K562 (cell line): ENCODE data around the gene LRP1B. TPM values are rescaled to one million over a fixed set of nuclear protein-coding genes. Genes with fewer than 3 reads are reported as not detected.

Experiments
- polyA plus RNA-seq, 8 experiments: library from polyadenylated mRNA; depleted of rRNA in 4 of 8; stranded (reverse) in 5 of 8; unstranded in 3 of 8; fragments of >200 nt; fragmentation: Nextera tagmentation in 2 of 8; fragmentation: Illumina TruSeq in 1 of 8; extraction: Ambion mirVana in 2 of 8; extraction: Trizol in 1 of 8; gene quantifications; 2 replicates each; pipeline versions ENCODE4 v1.2.1 to v1.2.3, GENCODE V29; 2011 to 2014; ENCODE audit warnings: inconsistent platforms in 1 of 8, missing spikeins in 1 of 8
- total RNA-seq, 7 experiments: library from RNA; depleted of rRNA in 6 of 7; stranded (reverse); fragments of >200 nt in 6 of 7; fragmentation: Illumina TruSeq in 2 of 7; extraction: Trizol in 2 of 7; gene quantifications; 2 replicates each; pipeline versions ENCODE4 v1.2.1 to v1.2.3, GENCODE V29; 2011 to 2021; ENCODE audit warnings: low replicate concordance in 1 of 7
- TF ChIP-seq, protein P1 (sequence below), 2 experiments: fragments of 450-650 bp; formaldehyde crosslinking in 1 of 2; IDR thresholded peaks; 2 replicates each; pipeline versions ENCODE4 v1.4.0 to v1.6.1; 2014 to 2020; ENCODE audit warnings: mild to moderate bottlenecking in 2 of 2, borderline replicate concordance in 1 of 2, low read depth in 1 of 2
- TF ChIP-seq, protein P2 (sequence below): fragments of 450-650 bp; formaldehyde crosslinking; IDR thresholded peaks from 2 replicates; pipeline ENCODE4 v1.4.0; 2022; ENCODE audit warnings: missing genetic modification characterization
- TF ChIP-seq, protein P3 (sequence below), 2 experiments: IDR thresholded peaks; 2 replicates each; pipeline ENCODE4 v1.6.1; 2011; ENCODE audit warnings: borderline replicate concordance in 1 of 2, control low read depth in 1 of 2, low read depth in 1 of 2, low read length in 1 of 2, mild to moderate bottlenecking in 1 of 2, mixed read lengths in 1 of 2, moderate library complexity in 1 of 2; ENCODE audit not compliant: insufficient read depth in 1 of 2, insufficient read length in 1 of 2, poor library complexity in 1 of 2, severe bottlenecking in 1 of 2; ENCODE audit errors: extremely low read depth in 1 of 2
- TF ChIP-seq, protein P4 (sequence below): fragments of 250-450 bp; sonication (Bioruptor Pico); IDR thresholded peaks from 2 replicates; pipeline ENCODE4 v1.5.0; 2022; ENCODE audit warnings: mild to moderate bottlenecking

Gene LRP1B
- total and polyA plus RNA-seq, 9 of the 15 experiments (the other 6 are each of a cell fraction or from before 2014, with no cell fraction given) = not detected

DNA sequence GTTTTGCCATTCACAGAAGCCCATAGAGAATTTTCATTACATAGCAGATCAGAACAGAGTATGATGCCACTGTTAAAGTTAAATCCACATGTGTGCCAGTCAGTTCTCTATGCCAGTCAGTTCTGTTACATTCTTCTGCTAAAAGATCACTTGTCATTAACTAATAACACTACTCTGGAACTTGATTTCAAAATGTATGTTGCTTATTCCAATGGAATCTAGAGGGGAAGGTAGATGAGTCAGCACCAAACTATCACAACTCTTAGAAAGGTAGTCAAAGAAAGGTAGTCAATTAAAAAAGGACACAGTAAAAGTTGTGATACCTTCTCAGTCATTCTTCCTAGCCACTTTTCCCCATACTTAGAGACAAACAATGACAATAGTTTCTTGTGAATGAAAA lies 1214.4 kb downstream of the LRP1B start (continued):
- TF ChIP-seq, protein P1, sequence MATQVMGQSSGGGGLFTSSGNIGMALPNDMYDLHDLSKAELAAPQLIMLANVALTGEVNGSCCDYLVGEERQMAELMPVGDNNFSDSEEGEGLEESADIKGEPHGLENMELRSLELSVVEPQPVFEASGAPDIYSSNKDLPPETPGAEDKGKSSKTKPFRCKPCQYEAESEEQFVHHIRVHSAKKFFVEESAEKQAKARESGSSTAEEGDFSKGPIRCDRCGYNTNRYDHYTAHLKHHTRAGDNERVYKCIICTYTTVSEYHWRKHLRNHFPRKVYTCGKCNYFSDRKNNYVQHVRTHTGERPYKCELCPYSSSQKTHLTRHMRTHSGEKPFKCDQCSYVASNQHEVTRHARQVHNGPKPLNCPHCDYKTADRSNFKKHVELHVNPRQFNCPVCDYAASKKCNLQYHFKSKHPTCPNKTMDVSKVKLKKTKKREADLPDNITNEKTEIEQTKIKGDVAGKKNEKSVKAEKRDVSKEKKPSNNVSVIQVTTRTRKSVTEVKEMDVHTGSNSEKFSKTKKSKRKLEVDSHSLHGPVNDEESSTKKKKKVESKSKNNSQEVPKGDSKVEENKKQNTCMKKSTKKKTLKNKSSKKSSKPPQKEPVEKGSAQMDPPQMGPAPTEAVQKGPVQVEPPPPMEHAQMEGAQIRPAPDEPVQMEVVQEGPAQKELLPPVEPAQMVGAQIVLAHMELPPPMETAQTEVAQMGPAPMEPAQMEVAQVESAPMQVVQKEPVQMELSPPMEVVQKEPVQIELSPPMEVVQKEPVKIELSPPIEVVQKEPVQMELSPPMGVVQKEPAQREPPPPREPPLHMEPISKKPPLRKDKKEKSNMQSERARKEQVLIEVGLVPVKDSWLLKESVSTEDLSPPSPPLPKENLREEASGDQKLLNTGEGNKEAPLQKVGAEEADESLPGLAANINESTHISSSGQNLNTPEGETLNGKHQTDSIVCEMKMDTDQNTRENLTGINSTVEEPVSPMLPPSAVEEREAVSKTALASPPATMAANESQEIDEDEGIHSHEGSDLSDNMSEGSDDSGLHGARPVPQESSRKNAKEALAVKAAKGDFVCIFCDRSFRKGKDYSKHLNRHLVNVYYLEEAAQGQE (IDR thresholded peaks at IDR 0.05; ENCODE audit: borderline replicate concordance) = no peak
- TF ChIP-seq, protein P1 (CRISPR knock-in tag; IDR thresholded peaks at IDR 0.05; ENCODE audit: low read depth) = no peak
- TF ChIP-seq, protein P2, sequence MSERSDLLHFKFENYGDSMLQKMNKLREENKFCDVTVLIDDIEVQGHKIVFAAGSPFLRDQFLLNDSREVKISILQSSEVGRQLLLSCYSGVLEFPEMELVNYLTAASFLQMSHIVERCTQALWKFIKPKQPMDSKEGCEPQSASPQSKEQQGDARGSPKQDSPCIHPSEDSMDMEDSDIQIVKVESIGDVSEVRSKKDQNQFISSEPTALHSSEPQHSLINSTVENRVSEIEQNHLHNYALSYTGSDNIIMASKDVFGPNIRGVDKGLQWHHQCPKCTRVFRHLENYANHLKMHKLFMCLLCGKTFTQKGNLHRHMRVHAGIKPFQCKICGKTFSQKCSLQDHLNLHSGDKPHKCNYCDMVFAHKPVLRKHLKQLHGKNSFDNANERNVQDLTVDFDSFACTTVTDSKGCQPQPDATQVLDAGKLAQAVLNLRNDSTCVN (CRISPR knock-in tag) = no peak
- TF ChIP-seq, protein P3, sequence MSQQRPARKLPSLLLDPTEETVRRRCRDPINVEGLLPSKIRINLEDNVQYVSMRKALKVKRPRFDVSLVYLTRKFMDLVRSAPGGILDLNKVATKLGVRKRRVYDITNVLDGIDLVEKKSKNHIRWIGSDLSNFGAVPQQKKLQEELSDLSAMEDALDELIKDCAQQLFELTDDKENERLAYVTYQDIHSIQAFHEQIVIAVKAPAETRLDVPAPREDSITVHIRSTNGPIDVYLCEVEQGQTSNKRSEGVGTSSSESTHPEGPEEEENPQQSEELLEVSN (IDR thresholded peaks at IDR 0.05; ENCODE audit: borderline replicate concordance in 1 of 2, extremely low read depth in 1 of 2, insufficient read depth in 1 of 2, insufficient read length in 1 of 2, low read depth in 1 of 2, low read length in 1 of 2, poor library complexity in 1 of 2, severe bottlenecking in 1 of 2) = no peak
- TF ChIP-seq, protein P4, sequence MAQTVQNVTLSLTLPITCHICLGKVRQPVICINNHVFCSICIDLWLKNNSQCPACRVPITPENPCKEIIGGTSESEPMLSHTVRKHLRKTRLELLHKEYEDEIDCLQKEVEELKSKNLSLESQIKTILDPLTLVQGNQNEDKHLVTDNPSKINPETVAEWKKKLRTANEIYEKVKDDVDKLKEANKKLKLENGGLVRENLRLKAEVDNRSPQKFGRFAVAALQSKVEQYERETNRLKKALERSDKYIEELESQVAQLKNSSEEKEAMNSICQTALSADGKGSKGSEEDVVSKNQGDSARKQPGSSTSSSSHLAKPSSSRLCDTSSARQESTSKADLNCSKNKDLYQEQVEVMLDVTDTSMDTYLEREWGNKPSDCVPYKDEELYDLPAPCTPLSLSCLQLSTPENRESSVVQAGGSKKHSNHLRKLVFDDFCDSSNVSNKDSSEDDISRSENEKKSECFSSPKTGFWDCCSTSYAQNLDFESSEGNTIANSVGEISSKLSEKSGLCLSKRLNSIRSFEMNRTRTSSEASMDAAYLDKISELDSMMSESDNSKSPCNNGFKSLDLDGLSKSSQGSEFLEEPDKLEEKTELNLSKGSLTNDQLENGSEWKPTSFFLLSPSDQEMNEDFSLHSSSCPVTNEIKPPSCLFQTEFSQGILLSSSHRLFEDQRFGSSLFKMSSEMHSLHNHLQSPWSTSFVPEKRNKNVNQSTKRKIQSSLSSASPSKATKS (CRISPR knock-in tag) = no peak
